Liver (tissue), 9 donors: ENCODE measurements around the gene SARDH. TPM values are rescaled to one million over a fixed set of nuclear protein-coding genes. Genes with fewer than 3 reads are reported as not detected.

Experiments used
- DNase-seq: peaks from one replicate; pipeline ENCODE4 v3.0.0-alpha.2; 2017; ENCODE audit warnings: low spot score
- H3K27ac ChIP-seq, 2 donors: one replicate each; pipeline ENCODE4 v1.7.0; 2013; ENCODE audit warnings: inconsistent platforms in 2 of 2, low read length in 2 of 2, control low read depth in 1 of 2, low read depth in 1 of 2, mild to moderate bottlenecking in 1 of 2
- H3K27me3 ChIP-seq, 4 donors: one replicate each; pipeline versions ENCODE4 v1.6.1 to v1.7.0; 2013; ENCODE audit warnings: low read length in 3 of 4, inconsistent platforms in 1 of 4, mild to moderate bottlenecking in 1 of 4, moderate library complexity in 1 of 4; ENCODE audit not compliant: control insufficient read depth in 4 of 4, insufficient read depth in 4 of 4
- H3K36me3 ChIP-seq, 4 donors: one replicate each; pipeline versions ENCODE4 v1.6.1 to v1.7.0; 2013; ENCODE audit warnings: low read length in 3 of 4, mild to moderate bottlenecking in 3 of 4, low read depth in 1 of 4, moderate library complexity in 1 of 4; ENCODE audit not compliant: control insufficient read depth in 4 of 4, insufficient read depth in 3 of 4
- H3K4me1 ChIP-seq, 4 donors: one replicate each; pipeline versions ENCODE4 v1.6.1 to v1.7.0; 2013; ENCODE audit warnings: low read length in 3 of 4, mild to moderate bottlenecking in 3 of 4, moderate library complexity in 1 of 4; ENCODE audit not compliant: control insufficient read depth in 4 of 4, insufficient read depth in 4 of 4
- H3K4me3 ChIP-seq, 3 donors: one replicate each; pipeline versions ENCODE4 v1.6.1 to v1.7.0; 2013; ENCODE audit warnings: low read length in 3 of 3, control low read depth in 1 of 3, low read depth in 1 of 3, mild to moderate bottlenecking in 1 of 3
- H3K9ac ChIP-seq, 2 donors: one replicate each; pipeline ENCODE4 v1.7.0; 2013; ENCODE audit warnings: low read length in 2 of 2, mild to moderate bottlenecking in 2 of 2, moderate library complexity in 2 of 2, control low read depth in 1 of 2, low read depth in 1 of 2
- H3K9me3 ChIP-seq, 4 donors: one replicate each; pipeline versions ENCODE4 v1.6.1 to v1.7.0; 2013; ENCODE audit warnings: low read length in 3 of 4; ENCODE audit not compliant: control insufficient read depth in 4 of 4
- EGR1 ChIP-seq, 2 donors: IDR thresholded peaks; 2 replicates each; pipeline ENCODE4 v1.6.1; 2016 to 2018; ENCODE audit warnings: antibody characterized with exemption in 2 of 2, low read depth in 2 of 2
- FOXA2 ChIP-seq: IDR thresholded peaks from 2 replicates; pipeline ENCODE4 v1.6.1; 2016; ENCODE audit warnings: antibody characterized with exemption
- GABPA ChIP-seq, 2 donors: IDR thresholded peaks in 1 of 2; conservative IDR thresholded peaks in 1 of 2; 2 replicates each; pipeline ENCODE4 v1.6.1; 2016; ENCODE audit warnings: antibody characterized with exemption in 2 of 2, mild to moderate bottlenecking in 1 of 2, moderate library complexity in 1 of 2
- HNF4G ChIP-seq: IDR thresholded peaks from 2 replicates; pipeline ENCODE4 v1.6.1; 2016; ENCODE audit warnings: antibody characterized with exemption
- RXRA ChIP-seq, 2 donors: IDR thresholded peaks; 2 replicates each; pipeline ENCODE4 v1.6.1; 2017 to 2018; ENCODE audit warnings: antibody characterized with exemption in 2 of 2, mild to moderate bottlenecking in 1 of 2
- TAF1 ChIP-seq: conservative IDR thresholded peaks from 2 replicates; pipeline ENCODE4 v1.6.1; 2016; ENCODE audit warnings: antibody characterized with exemption, mild to moderate bottlenecking
- WGBS: extraction: QIAGEN DNeasy Blood & Tissue Kit; methylation state at CpG from one replicate; pipeline ENCODE4 v1.1.7; 2013; 5-methylcytosine and 5-hydroxymethylcytosine counted together
- polyA plus RNA-seq, 2 donors: library from polyadenylated mRNA; stranded (reverse) in 1 of 2; unstranded in 1 of 2; fragments of 200-250 nt in 1 of 2; fragments of >200 nt in 1 of 2; fragmentation: Nextera tagmentation in 1 of 2; extraction: Ambion mirVana in 1 of 2; gene quantifications; one replicate each; pipeline versions ENCODE4 v1.2.1 to v1.2.3, GENCODE V29; 2013 to 2015
- total RNA-seq, 2 donors: library from RNA; depleted of rRNA; stranded (reverse); fragments of >200 nt; gene quantifications; one replicate each; pipeline ENCODE4 v1.2.3, GENCODE V29; 2014
- TF ChIP-seq, protein P1 (sequence below): IDR thresholded peaks from 2 replicates; pipeline ENCODE4 v1.6.1; 2016; ENCODE audit warnings: antibody characterized with exemption
- TF ChIP-seq, protein P2 (sequence below): IDR thresholded peaks from 2 replicates; pipeline ENCODE4 v1.6.1; 2016; ENCODE audit warnings: antibody characterized with exemption
- TF ChIP-seq, protein P3 (sequence below): IDR thresholded peaks from 2 replicates; pipeline ENCODE4 v1.6.1; 2016; ENCODE audit warnings: antibody characterized with exemption, mild to moderate bottlenecking
- TF ChIP-seq, protein P4 (sequence below): IDR thresholded peaks from 2 replicates; pipeline ENCODE4 v1.6.1; 2016; ENCODE audit warnings: antibody characterized with exemption
- donor health status: healthy.
- donor health status: healthy.
- donor health status: healthy.
- donor health status: healthy.
- donor health status: healthy.

SARDH gene
- total and polyA plus RNA-seq, 4 donors = 53.7 to 291 (median 63.4) TPM

DNA sequence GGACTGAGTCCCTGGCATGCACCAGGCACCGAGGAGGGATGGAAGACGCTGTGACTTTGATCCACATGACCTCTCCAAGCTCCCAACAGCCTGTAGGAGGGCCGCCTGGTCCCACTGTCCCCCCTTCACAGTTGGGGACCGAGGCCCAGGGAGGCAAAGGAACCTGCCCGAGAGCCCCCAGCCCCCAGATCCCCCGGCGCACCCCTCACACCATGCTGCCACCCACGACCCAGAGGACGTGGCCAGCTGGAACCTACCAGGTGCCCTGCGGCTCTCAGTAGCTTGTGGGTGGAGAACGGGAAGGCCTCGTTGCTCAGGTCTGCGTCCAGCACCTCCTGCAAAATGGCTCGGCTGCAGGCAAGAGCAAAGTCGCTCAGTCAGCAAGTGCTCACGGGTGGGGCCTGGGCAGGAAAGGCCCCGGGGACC lies 53.2 kb downstream of the SARDH start:
- WGBS = 89% methylated on average over 17 of the region's 17 CpGs
- Histone ChIP-seq H3K9me3 (no peaks in the 10 kb centered on the region), H3K9ac (no peak overlapping the region), H3K4me3 (no peak overlapping the region), H3K27me3 (no peaks in the 10 kb centered on the region), H3K36me3 (peaks cover 12 to 47% (median 16%) of the 10 kb centered on the region in 4 donors), H3K4me1 (peaks cover 0 to 6% (median 0%) of the 10 kb centered on the region in 4 donors), H3K27ac (peak overlapping the region in 1 of 2 donors; percentile 67)
- no peak for DNase-seq
- TF ChIP-seq, protein P1, sequence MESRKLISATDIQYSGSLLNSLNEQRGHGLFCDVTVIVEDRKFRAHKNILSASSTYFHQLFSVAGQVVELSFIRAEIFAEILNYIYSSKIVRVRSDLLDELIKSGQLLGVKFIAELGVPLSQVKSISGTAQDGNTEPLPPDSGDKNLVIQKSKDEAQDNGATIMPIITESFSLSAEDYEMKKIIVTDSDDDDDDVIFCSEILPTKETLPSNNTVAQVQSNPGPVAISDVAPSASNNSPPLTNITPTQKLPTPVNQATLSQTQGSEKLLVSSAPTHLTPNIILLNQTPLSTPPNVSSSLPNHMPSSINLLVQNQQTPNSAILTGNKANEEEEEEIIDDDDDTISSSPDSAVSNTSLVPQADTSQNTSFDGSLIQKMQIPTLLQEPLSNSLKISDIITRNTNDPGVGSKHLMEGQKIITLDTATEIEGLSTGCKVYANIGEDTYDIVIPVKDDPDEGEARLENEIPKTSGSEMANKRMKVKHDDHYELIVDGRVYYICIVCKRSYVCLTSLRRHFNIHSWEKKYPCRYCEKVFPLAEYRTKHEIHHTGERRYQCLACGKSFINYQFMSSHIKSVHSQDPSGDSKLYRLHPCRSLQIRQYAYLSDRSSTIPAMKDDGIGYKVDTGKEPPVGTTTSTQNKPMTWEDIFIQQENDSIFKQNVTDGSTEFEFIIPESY = no peak
- TF ChIP-seq HNF4G (no peak), EGR1 (IDR thresholded peaks at IDR 0.05; ENCODE audit: low read depth in 2 of 2) (no peak), GABPA (IDR thresholded peaks at IDR 0.05 in 1 of 2, conservative IDR thresholded peaks at IDR 0.05 in 1 of 2) (no peak), FOXA2 (no peak), RXRA (IDR thresholded peaks at IDR 0.05) (no peak)
- TF ChIP-seq, protein P2, sequence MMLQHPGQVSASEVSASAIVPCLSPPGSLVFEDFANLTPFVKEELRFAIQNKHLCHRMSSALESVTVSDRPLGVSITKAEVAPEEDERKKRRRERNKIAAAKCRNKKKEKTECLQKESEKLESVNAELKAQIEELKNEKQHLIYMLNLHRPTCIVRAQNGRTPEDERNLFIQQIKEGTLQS = no peak
- TF ChIP-seq, protein P3, sequence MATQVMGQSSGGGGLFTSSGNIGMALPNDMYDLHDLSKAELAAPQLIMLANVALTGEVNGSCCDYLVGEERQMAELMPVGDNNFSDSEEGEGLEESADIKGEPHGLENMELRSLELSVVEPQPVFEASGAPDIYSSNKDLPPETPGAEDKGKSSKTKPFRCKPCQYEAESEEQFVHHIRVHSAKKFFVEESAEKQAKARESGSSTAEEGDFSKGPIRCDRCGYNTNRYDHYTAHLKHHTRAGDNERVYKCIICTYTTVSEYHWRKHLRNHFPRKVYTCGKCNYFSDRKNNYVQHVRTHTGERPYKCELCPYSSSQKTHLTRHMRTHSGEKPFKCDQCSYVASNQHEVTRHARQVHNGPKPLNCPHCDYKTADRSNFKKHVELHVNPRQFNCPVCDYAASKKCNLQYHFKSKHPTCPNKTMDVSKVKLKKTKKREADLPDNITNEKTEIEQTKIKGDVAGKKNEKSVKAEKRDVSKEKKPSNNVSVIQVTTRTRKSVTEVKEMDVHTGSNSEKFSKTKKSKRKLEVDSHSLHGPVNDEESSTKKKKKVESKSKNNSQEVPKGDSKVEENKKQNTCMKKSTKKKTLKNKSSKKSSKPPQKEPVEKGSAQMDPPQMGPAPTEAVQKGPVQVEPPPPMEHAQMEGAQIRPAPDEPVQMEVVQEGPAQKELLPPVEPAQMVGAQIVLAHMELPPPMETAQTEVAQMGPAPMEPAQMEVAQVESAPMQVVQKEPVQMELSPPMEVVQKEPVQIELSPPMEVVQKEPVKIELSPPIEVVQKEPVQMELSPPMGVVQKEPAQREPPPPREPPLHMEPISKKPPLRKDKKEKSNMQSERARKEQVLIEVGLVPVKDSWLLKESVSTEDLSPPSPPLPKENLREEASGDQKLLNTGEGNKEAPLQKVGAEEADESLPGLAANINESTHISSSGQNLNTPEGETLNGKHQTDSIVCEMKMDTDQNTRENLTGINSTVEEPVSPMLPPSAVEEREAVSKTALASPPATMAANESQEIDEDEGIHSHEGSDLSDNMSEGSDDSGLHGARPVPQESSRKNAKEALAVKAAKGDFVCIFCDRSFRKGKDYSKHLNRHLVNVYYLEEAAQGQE = no peak
- TF ChIP-seq, protein P4, sequence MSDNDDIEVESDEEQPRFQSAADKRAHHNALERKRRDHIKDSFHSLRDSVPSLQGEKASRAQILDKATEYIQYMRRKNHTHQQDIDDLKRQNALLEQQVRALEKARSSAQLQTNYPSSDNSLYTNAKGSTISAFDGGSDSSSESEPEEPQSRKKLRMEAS = no peak

DNA sequence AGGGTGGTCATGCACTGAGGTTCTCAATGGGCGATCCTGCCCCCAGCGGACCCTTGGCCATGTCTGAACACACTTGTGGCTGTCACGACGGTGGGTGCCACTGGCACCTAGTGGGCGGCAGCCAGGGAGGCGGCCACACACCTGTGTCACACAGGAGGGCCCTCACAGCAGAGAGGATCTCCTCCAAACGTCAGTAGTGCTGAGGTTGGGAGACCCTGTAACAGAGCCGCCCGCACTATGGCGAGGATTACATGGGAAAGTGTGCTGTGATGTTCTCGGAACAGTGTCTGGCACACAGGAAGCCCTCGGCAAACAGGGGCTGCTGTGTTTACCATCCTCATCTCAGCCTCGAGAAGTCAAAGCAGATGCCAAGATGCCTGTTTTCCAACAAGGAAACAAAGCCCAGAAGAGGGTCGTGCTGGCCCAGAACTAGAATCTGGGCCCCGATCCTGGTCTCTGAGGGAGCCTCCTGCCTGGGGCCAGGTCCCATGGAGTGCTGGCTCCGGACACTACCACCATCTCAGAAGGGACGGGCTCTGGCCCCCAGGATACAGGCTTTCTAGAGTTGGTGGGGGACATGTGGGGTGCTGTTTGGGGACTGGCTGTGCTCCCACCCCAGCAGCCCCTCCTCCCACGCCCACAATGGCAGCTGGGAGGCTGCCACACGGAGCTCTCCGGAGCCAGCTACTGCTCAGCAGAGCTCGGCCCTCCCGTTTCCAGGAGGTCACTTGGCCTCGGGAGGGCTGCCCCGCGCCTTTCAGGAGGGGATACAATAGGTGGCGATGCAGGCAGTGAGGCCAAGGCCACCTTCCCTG lies 53.8 kb downstream of the SARDH start:
- Histone ChIP-seq H3K4me3 (no peak overlapping the region), H3K27ac (peak overlapping the region; percentile 51 to 67), H3K36me3 (peaks cover 7 to 41% (median 14%) of the 10 kb centered on the region in 4 donors), H3K4me1 (peaks cover 0 to 6% (median 0%) of the 10 kb centered on the region in 4 donors), H3K27me3 (no peaks in the 10 kb centered on the region), H3K9ac (no peak overlapping the region), H3K9me3 (no peaks in the 10 kb centered on the region)
- DNase-seq = no peak
- 77% methylated on average over 26 of the region's 26 CpGs for WGBS
- TF ChIP-seq HNF4G (no peak), RXRA (IDR thresholded peaks at IDR 0.05) (no peak), TAF1 (no peak)
- TF ChIP-seq, protein P4 = no peak
